Upper lobe of left lung (tissue), 4 donors: ENCODE results near the gene CTU2.

Source experiments
- POLR2AphosphoS5 ChIP-seq, 2 donors: sonication (generic); formaldehyde crosslinking; IDR thresholded peaks; one replicate each; pipeline ENCODE4 v1.5.1; 2017; ENCODE audit warnings: antibody characterized with exemption in 2 of 2
- TF ChIP-seq, protein P1 (sequence below), 6 experiments: fragments of 450-650 bp in 4 of 6; fragments of 200-600 bp in 2 of 6; sonication (generic) in 2 of 6; IDR thresholded peaks; one replicate each; pipeline ENCODE4 v1.5.1; 2016 to 2019; ENCODE audit warnings: antibody characterized with exemption in 6 of 6

DNA sequence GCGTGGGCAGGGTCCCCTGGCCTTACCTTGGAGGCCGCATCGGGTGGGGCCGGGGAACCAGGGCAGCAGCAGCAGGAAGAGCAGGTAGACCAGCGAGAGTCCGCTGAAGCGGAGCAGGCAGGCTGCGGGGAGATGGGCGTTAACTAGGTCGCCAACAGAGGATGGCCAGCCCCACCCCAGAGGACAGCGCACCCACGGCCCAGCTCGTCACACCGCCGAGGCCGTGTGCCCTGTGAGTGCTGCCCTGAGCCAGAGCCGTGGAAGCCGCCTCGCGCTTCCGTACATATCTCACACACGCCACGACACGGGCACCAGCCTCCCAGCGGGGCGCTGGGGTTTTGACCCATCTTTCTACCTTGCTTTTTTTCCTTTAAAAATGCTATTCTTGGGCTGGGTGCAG is 43.1 kb downstream of the CTU2 start:
- TF ChIP-seq, protein P1, sequence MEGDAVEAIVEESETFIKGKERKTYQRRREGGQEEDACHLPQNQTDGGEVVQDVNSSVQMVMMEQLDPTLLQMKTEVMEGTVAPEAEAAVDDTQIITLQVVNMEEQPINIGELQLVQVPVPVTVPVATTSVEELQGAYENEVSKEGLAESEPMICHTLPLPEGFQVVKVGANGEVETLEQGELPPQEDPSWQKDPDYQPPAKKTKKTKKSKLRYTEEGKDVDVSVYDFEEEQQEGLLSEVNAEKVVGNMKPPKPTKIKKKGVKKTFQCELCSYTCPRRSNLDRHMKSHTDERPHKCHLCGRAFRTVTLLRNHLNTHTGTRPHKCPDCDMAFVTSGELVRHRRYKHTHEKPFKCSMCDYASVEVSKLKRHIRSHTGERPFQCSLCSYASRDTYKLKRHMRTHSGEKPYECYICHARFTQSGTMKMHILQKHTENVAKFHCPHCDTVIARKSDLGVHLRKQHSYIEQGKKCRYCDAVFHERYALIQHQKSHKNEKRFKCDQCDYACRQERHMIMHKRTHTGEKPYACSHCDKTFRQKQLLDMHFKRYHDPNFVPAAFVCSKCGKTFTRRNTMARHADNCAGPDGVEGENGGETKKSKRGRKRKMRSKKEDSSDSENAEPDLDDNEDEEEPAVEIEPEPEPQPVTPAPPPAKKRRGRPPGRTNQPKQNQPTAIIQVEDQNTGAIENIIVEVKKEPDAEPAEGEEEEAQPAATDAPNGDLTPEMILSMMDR (IDR thresholded peaks at IDR 0.05): no peak
- no peak for TF ChIP-seq POLR2AphosphoS5 (IDR thresholded peaks at IDR 0.05)
